HG03097 (cell line): Measurements from ENCODE around the gene ATP6AP2.
A peak's percentile ranks its signal among the peaks of the same experiment; 100 is the strongest.
"Not testable (repeated sequence)": the region's sequence is repeated elsewhere in the genome, so short reads cannot be mapped to it uniquely, and the experiment has no call there.

Experiments
- ATAC-seq: cut with Tn5 transposase; IDR thresholded peaks from one replicate; pipeline ENCODE4 v1.9.1; 2021; ENCODE audit not compliant: unreplicated experiment, low FRiP score

Gene ATP6AP2, protein sequence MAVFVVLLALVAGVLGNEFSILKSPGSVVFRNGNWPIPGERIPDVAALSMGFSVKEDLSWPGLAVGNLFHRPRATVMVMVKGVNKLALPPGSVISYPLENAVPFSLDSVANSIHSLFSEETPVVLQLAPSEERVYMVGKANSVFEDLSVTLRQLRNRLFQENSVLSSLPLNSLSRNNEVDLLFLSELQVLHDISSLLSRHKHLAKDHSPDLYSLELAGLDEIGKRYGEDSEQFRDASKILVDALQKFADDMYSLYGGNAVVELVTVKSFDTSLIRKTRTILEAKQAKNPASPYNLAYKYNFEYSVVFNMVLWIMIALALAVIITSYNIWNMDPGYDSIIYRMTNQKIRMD

DNA sequence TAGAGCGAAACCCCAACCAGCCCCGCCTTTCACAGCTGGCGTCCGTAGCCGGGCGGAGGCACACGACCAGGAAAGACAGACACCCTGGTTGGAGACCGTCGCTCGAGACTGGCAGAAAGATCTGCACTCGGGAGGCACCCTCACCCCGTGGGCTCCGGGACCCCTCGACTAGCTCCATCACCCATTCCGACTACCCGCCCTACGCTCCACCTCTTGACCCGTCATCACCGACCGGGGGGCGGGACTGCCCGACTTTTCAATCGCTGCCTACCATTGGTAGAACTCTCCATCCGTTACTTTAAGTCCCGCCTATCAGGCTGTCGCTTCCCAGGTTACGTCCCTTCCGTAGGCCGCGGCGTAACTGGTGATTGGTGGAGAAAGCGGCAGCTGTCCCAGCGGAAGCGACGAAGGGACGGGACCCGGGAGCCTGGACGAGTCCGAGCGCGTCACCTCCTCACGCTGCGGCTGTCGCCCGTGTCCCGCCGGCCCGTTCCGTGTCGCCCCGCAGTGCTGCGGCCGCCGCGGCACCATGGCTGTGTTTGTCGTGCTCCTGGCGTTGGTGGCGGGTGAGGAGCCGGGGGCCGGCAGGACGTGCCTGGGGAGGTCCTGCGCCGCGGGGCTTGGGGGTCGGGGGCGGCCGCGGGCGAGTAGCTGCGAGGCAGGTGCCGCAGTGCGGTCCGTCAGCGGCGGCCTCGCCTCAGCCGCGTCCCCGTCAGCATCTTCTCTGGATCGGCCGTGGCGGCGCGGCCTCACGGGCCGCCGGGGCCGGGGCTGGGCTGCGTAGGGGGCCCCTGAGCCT is at the start of gene ATP6AP2:
Gene ATP6AP2 (plus strand): TSS at position 434 of the 799 bp plus-strand sequence. CDS start 96 bp downstream, at position 530.
- ATAC-seq = peak; percentile 96

DNA sequence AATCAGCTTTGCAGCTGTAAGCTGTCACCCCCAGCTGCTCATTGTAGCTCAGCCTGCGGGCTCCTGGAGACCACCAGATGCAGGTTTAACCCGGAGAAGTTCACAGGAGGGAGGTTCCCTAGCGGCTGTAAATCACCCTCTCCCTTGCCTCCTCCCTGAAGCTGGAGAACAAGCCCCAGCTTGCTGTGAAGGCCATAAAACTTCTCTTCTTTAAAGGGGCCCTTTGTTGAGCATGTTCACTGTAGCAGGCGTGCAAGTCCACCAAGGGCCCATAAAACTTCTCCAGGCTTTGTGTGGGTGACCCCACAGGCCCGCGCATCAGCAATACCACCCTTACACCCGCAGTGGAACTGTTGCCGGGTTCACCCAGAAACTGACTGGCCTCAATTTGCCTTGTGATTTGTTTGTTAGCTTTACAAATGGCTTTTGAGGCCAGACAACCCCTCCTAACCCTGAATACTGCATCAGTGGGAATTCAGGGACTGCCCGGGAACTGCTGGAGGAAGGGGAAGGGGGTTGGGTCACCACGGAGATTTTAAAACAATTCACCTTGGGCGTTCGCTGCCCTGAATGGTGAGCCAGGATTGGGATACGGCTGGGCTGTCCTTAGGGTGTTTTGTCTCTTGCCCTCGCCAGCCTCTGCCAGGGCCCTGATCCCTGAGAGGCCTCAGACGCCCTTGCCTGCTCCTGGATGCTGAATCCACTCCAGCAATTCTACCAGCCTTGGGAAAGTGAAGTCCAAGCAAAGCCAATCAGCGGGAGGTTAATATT is 49.5 kb upstream of the ATP6AP2 start:
- ATAC-seq = no peak

DNA sequence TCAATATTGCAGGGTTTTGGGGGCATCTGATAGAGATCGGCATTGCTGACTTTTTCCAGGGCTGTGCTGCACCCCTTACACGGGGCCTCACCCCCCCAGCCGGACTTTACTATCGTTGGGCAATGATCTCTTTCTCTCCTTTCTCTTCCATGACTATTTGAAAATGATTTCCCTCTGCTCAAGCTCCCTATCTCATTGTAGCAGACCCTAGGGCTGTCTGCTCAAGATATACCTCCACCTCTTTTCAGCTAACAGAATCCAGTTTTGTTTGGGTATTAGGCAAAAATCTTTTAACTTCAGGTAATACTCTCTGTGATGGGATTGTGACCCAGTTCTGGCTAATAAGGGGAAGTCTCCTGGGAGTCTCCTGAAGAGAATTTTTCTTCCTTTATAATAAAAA is 43.5 kb upstream of the ATP6AP2 start:
- ATAC-seq = no peak

DNA sequence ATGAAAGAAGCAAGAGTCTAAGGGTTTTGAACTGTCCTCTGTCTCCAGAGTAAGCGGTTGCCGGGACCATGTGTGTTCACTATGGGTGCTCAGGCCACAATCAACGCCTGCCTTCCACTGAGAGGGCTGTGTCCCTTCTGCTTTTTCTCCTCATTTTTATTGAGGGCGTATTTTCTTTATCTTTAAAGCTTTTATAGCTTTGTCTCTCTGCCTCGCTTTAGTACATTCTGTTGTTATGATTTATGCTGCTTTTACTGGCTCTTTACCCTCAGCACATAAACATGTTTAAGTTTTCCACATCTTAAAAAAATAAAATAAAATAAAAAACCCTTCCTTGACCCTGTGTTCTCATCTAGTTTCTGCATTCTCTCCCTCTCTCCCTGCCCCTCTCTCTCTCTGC is 42.4 kb upstream of the ATP6AP2 start:
- ATAC-seq = no peak

DNA sequence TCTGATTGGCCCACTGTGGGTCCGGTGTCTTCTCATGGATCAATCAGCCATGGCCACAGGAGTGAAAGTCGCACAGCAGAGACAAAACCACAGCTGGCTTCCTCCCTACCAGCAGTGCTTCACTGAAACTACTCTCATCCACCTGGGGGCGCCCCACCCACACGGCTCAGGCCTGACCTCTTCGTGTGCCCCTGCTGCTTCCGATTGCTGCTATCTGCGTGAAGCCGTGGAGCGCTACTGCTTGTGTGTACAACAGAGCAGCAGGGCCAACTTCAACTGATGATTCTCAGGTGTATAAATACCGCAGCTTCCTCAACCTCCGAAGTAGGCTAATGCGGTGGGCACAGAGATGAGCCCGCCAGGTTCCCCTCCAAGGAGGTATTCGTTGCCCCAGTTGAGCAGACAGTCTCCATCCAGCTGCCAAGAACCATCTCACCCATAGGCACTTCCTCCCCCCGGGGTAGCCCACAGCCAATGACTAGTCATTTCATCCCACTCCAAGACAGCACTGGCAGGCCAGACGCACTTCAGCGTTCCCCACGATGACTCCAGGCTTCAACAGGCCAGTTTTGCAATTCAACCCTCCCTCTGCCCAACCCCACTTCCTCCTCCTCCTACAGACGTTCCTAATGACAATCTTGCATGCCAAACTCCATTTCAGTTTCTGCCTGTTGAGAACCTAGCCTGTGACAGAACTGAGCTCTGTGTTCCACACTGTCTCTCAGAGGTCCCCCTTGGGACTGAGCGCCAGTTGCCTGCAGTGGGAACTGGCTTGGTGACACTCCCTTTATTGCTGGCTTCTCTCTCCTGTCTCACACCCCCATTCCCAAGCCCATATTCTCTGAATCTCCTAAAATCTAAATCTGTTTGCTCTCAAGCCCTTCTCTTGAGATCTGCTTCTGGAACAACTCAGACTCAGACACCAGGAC is 41.3 kb upstream of the ATP6AP2 start:
- ATAC-seq = peak; percentile 68

DNA sequence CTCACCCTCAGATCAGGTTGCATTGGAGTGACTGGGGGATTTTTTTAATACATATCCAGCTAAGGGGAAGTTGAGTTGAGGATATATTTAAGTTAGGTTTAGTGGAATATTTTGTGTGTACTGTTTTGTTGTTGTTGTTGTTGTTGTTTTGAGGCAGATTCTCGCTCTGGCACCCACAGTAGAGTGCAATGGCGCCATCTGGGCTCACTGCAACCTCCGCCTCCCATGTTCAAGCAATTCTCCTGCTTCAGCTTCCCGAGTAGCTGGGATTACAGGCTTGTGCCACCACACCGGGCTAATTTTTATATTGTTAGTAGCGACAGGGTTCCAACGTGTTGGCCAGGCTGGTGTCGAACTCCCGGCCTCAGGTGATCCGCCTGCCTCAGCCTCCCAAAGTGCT is 38.6 kb upstream of the ATP6AP2 start:
- no peak for ATAC-seq

DNA sequence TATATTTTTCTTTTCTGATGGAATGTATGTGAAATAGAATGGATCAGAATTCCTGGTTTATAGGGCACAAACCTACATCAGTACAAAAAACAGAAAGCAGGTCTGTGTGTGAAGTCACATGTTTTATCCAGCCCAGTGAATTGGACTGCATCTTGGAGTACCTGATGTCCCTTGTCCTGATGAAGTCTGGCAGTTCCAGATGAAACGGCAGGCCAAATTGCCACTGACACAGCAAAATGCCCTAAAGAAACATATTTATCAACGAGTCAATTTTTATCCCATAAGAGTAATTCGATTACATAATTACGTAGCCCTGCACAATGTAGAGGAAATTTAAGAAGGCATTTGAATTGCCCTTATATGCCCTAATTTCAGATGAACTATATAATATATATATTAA is 37.8 kb upstream of the ATP6AP2 start:
- no peak for ATAC-seq

DNA sequence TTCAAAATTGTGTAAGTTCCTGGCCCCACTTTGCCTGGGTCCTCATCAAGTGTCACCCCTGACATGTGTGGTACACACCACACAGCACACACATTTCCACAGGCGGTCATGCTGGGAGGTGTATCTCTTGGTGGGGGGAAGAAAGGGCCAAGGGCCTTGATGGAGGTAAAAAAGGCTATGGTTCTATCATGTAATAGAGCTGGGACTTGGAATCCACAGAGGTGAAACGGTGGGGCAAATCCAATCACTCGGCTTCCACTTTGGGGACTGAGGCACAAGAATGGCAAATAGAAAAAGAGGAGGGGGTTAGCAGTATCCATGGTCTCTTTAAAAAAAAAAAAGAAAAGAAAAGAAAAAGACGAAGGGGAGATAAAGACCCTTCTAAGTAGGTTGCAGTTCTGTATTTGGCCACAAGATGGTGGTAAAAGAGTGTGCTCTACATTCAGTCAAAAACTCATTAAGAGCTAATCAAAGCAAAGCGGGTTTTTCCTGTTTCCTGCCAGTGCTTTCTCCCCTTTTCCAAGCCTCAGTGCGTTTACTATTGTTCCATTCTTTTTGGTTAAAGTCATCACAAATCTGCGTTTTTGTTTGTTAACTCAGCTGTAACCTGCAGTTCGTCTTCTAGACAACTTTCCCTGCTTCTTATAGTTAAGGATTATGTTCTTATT is 37.0 kb upstream of the ATP6AP2 start:
- ATAC-seq = no peak

DNA sequence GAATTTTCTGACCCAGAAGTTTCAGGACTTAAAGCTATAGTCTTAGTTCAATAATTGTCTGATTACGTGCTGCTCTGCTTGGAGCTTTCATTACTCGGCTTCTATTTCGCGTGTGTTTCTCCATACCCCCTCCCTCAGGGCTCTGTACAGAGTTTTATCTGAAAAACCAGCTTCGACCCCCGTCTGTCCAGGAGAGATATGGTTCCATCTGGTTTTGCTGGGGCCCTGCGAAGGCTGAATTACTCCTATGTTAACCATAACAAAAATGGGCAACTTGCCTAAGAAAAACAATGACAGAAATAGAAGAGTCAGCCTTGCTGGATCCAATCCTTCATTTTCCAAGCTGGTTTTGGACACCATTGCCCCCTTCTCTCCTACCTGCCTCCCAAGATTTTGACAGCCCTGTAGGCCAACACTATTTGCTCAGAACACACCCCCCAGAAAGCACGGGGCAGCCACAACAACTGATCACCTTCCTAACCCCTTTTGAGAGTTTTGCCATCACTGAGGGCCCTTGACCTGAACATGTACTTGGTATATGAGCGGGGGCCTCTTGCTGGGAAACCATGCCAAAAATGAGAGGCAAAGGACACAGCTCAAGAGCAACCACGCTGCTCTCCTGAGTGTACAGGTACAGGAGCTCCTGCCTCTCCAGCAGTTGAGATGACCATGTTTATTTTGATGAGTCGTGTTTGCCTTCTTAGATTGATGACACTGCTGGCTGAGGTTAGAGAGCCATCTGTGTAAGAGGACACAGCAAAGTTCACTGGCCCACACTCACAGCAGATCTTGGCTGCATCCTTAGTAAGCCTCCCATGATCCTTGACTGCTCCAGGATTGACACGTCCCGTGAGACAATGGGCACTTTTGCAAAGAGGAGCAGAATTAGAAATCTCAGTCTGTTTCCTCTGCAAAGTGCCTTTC is 36.2 kb upstream of the ATP6AP2 start:
- ATAC-seq = no peak

DNA sequence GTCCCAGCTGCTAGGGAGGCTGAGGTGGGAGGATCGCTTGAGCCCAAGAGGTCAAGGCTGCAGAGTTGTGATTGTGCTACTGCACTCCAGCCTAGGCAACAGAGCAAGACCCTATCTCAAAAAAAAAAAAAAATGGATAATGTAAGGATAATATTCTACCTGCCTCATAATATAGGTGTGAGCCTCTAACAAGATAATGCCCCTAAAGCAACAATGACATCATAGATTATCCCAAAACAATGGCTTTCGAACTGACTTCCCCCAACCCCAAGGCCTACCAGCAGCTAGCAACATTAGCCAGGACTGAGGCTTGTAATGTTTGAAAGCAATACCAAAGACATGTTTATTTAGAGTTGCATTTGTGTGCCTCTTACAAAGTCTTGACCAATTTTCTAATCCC is 33.9 kb upstream of the ATP6AP2 start:
- no peak for ATAC-seq

DNA sequence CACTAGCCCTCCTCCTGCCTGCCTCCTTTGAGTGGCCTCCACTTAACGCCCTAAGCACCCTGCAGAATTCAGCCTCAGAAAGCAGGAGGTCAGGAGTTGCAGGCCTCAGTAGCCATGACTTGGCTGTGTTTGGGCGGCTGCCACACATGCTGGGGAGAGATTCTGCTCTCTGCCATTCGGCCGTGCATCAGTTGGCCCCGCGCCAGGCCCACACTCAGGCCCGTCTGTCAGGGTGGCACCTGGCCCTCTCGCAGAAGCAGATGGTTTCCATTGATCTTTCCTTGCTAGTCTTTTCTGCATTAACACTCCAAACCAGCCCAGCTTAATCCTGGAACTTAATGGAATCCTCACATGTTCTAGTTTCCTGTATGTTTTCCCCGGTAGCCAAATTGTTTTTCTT is 30.7 kb upstream of the ATP6AP2 start:
- no peak for ATAC-seq

DNA sequence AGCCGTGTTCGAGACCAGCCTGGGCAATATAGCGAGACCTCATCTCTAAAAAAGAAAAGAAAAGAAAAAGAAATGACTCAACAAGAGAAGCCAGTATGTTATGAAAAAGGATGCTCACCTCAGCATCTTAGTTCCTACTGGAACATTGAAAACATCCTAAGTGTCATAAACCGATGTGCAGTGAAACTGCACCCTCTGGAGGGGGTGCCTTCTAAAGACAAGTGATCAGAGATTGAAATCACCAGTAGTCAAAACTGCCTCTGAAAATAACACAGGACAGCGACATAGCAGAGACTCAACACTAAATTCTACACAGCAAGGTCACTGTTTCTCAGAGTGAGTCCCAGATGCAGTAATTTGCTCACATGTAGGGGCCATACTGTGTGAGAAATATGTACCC is 28.0 kb upstream of the ATP6AP2 start:
- ATAC-seq = no peak

DNA sequence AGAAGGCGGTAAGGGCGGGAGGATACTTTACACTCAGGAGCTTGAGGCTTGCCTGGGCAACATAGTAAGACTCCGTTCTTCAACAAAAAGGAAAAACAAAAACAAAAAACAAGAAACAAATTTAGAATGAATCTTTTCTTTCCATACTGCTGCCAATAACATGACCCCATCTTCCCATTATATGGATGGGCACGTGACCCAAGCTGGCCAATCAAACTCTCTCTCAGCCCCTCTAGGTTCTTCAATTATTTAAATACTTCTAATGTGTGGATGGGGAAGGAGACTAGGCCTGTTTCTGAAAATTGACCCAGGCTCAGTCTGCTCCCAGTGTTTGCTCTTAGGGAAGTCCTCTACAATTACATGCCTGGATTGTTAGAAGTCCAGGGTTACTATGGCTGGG is 22.2 kb upstream of the ATP6AP2 start:
- ATAC-seq = no peak

DNA sequence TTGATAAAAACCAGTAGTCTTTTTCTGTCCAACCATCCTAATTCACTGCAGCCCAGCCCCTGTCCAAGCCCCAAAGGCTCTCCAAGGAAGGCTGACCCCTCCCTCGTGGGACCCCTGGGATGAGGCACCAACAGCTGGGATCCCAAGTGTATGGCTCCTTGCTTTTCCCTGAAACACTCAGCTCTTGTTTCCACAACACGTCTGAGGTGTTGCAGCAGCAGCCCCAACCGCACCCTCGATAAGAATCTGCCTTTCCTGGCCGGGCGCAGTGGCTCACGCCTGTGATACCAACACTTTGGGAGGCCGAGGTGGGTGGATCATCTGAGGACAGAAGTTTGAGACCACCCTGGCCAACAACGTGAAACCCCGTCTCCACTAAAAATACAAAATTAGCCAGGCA is 17.0 kb upstream of the ATP6AP2 start:
- no peak for ATAC-seq

DNA sequence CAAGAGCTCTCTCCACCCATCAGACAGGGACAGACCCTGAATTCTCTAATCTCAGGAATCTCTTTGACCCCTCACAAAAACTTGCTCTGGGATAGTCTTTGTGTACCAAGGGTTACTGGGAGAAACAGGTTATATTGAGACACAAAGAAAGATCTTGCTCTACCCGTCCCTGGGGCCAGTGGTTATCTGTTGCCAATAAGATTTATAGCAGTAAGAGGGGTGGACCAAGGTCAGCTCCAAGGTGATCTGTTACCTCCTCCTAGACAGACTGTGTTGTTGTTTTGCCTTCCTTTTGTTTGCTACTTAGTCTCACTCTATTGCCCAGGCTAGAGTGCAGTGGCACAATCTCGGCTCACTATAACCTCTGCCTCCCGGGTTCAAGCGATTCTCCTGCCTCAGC is 16.3 kb upstream of the ATP6AP2 start:
- no peak for ATAC-seq

DNA sequence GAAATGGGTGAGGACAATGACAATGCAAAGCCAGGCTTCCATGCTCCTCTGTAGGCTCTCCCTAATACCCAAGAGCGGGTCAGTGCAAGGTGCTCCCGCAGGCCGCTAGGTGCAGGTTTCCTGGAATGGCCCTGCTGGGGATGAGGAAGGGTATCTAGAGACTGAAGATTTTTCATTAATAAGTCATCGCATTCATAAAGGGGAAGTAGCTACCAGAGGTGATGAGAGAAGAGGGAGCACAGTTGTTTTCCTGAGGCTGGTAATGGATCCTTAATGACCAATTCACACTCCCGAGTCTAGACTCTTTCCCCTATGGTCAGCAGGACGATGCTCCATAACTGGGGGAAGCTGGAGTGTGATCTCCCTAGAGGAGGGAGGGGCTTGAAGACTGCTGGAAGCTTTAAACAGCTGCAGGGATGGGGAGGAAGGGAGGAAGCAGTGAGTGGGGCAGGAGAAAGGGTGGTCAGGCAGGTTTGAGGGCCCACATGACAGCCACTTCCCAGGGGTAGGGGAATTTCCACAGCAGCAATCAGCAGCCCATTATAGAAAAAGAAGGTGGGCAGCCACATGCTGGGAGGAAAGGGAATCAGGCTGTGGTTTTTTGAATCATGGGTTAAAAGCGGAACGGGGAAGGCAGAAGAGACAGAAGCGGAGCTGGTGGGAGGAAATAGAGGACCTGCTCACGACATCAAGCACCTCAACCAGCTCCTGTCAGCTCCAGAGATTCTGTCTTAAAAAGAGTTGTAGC is 10.2 kb upstream of the ATP6AP2 start:
- ATAC-seq = no peak

DNA sequence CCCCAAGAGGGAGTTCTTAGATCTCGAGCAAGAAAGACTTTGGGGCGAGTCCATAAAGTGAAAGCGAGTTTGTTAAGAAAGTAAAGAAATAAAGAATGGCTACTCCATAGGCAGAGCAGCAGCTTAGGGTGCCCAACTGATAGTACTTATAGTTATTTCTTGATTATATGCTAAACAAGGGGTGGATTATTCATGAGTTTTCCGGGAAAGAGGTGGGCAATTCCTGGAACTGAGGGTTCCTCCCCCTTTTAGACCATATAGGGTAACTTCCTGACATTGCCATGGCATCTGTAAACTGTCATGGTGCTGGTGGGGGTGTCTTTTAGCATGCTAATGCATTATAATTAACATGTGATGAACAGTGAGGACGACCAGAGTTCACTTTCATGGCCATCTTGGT is 9.6 kb upstream of the ATP6AP2 start:
- ATAC-seq = not testable (repeated sequence)

DNA sequence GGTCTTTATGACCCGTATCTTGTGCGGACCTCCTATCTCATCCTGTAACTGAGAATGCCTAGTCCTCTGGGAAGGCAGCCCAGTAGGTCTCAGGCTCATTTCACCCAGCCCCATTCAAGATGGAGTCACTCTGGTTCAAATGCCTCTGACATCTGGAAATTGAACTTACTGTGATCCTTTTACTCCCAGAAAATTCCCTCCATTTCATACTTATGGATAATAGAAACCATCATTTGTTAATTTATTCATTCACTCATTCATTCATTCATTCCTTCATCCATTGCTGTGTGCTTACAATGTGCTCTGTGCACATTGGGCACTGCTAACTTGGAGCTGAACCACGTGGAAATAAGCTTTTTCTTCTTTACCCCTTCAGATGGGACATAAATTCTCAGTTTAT is 9.2 kb upstream of the ATP6AP2 start:
- ATAC-seq = no peak
